ENCODE data around the gene CCDC192. TPM values are rescaled to one million over a fixed set of nuclear protein-coding genes. Genes with fewer than 3 reads are reported as not detected.
"Not testable (repeated sequence)": the region's sequence is repeated elsewhere in the genome, so short reads cannot be mapped to it uniquely, and the experiment has no call there.

The CCDC192 gene
- total RNA-seq, 4 donors from 2014 or later, result 0.35 to 1.3 TPM; not detected in 2

- TF ChIP-seq, protein P1, sequence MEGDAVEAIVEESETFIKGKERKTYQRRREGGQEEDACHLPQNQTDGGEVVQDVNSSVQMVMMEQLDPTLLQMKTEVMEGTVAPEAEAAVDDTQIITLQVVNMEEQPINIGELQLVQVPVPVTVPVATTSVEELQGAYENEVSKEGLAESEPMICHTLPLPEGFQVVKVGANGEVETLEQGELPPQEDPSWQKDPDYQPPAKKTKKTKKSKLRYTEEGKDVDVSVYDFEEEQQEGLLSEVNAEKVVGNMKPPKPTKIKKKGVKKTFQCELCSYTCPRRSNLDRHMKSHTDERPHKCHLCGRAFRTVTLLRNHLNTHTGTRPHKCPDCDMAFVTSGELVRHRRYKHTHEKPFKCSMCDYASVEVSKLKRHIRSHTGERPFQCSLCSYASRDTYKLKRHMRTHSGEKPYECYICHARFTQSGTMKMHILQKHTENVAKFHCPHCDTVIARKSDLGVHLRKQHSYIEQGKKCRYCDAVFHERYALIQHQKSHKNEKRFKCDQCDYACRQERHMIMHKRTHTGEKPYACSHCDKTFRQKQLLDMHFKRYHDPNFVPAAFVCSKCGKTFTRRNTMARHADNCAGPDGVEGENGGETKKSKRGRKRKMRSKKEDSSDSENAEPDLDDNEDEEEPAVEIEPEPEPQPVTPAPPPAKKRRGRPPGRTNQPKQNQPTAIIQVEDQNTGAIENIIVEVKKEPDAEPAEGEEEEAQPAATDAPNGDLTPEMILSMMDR (IDR thresholded peaks at IDR 0.05), result no peak
- no peak for TF ChIP-seq POLR2A (IDR thresholded peaks at IDR 0.05)
- H3K4me3 ChIP-seq, result no peak overlapping the region
- H3K27ac ChIP-seq, result no peak overlapping the region
- no peaks in the 10 kb centered on the region for H3K9me3 ChIP-seq
- no peaks in the 10 kb centered on the region for H3K27me3 ChIP-seq
- no peak for DNase-seq
- H3K4me1 ChIP-seq, result no peaks in the 10 kb centered on the region
- no peaks in the 10 kb centered on the region for H3K36me3 ChIP-seq
- intact Hi-C loops (cut with DNase I; ENCODE audit: low total_unique reads), result no loop called here
These were observed 137.6 kb downstream of the CCDC192 start for GRCh38 chr5:127840809-127841208.

DNA sequence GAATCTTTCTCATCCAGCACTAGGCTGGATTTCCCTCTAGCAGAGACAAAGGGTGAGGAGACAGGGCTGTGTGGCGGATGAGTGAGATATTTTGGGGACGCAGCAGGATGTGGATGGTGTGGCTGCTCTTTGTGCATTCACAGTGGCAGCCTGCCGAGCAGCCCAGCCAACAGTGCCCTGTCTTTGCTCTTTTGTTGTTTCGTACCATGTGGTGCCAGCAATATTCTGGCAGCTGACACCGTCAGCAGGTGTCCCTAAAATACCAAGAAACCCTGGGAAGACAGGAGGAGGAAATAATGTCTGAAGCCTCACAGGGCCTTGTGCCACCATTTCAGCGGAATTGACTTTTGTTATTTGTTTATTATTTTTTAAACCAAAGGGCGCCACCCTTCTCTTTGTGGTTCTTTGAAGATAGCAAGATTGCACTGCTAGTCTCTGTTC, 141.4 kb downstream of the CCDC192 start:
- peak in 1 of 2 donors; percentile 16 for DNase-seq
- H3K27ac ChIP-seq, result no peak overlapping the region

GRCh38 chr5:127846884-127847283, 143.7 kb downstream of the CCDC192 start:
- Histone ChIP-seq H3K4me3 (no peak overlapping the region), H3K27me3 (no peaks in the 10 kb centered on the region), H3K4me1 (no peaks in the 10 kb centered on the region), H3K9me3 (no peaks in the 10 kb centered on the region), H3K36me3 (no peaks in the 10 kb centered on the region), H3K27ac (no peak overlapping the region)
- TF ChIP-seq POLR2A (IDR thresholded peaks at IDR 0.05), result no peak
- TF ChIP-seq, protein P1 (IDR thresholded peaks at IDR 0.05), result no peak
- intact Hi-C loops (cut with DNase I; ENCODE audit: low total_unique reads), result no loop called here
- DNase-seq, result no peak

More for the DNA sequence above, 141.4 kb downstream of the CCDC192 start:
- TF ChIP-seq POLR2A (IDR thresholded peaks at IDR 0.05), result no peak
- TF ChIP-seq, protein P1 (IDR thresholded peaks at IDR 0.05), result no peak
- intact Hi-C loops (cut with DNase I; ENCODE audit: low total_unique reads), result no loop called here
- Histone ChIP-seq H3K9me3 (no peaks in the 10 kb centered on the region), H3K4me3 (no peak overlapping the region), H3K27me3 (no peaks in the 10 kb centered on the region), H3K4me1 (no peaks in the 10 kb centered on the region), H3K36me3 (no peaks in the 10 kb centered on the region)

DNA sequence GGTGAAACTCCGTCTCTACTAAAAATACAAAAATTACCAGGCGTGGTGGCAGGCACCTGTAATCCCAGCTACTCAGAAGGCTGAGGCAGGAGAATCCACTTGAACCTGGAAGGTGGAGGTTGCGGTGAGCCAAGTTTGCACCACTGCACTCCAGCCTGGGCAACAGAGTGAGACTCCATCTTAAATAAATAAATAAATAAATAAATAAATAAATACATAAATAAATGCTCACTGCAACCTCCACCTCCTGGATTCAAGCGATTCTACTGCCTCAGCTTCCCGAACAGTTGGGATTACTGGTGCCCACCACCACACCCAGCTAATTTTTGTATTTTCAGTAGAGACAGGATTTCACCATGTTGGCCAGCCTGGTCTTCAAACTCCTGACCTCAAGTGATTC, 144.4 kb downstream of the CCDC192 start:
- H3K4me1 ChIP-seq; H3K4me3 ChIP-seq; DNase-seq; intact Hi-C loops (cut with DNase I; ENCODE audit: low total_unique reads); H3K27ac ChIP-seq; H3K27me3 ChIP-seq; H3K36me3 ChIP-seq; H3K9me3 ChIP-seq: not testable (repeated sequence)

DNA sequence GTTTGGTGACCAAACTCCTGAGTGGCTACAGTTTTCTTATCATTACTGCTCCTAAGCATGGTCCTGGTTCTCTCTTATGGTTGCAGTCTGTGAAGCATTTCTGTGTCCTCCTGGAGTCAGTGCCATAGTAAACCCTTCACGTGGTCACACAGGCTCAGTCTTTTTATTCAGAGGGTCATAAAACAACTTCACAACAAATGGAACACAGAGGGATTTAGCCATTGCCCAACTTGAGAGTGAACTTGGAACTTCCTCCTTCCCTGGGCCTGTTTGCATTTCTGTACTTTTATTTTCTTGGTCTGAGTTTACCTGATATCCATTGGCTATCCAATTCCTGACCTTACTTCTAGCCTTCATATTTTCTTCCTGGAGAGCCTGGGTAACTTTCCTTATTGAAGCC, 144.9 kb downstream of the CCDC192 start:
- TF ChIP-seq, protein P1 (IDR thresholded peaks at IDR 0.05), result no peak
- no peak overlapping the region for H3K27ac ChIP-seq

GRCh38 chr5:127849408-127849807, 146.2 kb downstream of the CCDC192 start:
- Histone ChIP-seq H3K36me3 (no peaks in the 10 kb centered on the region), H3K27ac (no peak overlapping the region), H3K27me3 (no peaks in the 10 kb centered on the region), H3K4me3 (no peak overlapping the region), H3K9me3 (no peaks in the 10 kb centered on the region), H3K4me1 (no peaks in the 10 kb centered on the region)
- intact Hi-C loops (cut with DNase I; ENCODE audit: low total_unique reads), result no loop called here
- TF ChIP-seq, protein P1 (IDR thresholded peaks at IDR 0.05), result no peak
- no peak for TF ChIP-seq POLR2A (IDR thresholded peaks at IDR 0.05)
- no peak for DNase-seq

More for the DNA sequence above, 144.9 kb downstream of the CCDC192 start:
- DNase-seq, result no peak
- Histone ChIP-seq H3K4me3 (no peak overlapping the region), H3K4me1 (no peaks in the 10 kb centered on the region), H3K9me3 (no peaks in the 10 kb centered on the region), H3K27me3 (no peaks in the 10 kb centered on the region), H3K36me3 (no peaks in the 10 kb centered on the region)
- intact Hi-C loops (cut with DNase I; ENCODE audit: low total_unique reads), result no loop called here
